GM23338 (cell line): ENCODE measurements around the gene DNAJB8. TPM values are rescaled to one million over a fixed set of nuclear protein-coding genes. Genes with fewer than 3 reads are reported as not detected.

Source experiments
- ATAC-seq: fragments of 200-7000 bp; cut with Tn5 transposase; 3 replicates; pipeline ENCODE4 v1.9.1; 2020
- DNase-seq: peaks from one replicate; pipeline ENCODE4 v3.0.0-alpha.2; 2015; ENCODE audit warnings: low spot score
- H2AFZ ChIP-seq: fragments of 200-600 bp; sonication (generic); 2 replicates; pipeline ENCODE4 v1.8.0; 2016; ENCODE audit warnings: antibody characterized with exemption, mild to moderate bottlenecking, moderate library complexity
- H3F3A ChIP-seq: fragments of 200-600 bp; sonication (generic); replicated peaks from 2 replicates; pipeline ENCODE4 v1.8.0; 2017; ENCODE audit warnings: antibody characterized with exemption, mixed run types, low read depth
- H3K27ac ChIP-seq: fragments of 200-600 bp; sonication (generic); 2 replicates; pipeline ENCODE4 v1.6.1; 2016; ENCODE audit warnings: low read depth
- H3K27me3 ChIP-seq: fragments of 200-600 bp; sonication (generic); 2 replicates; pipeline ENCODE4 v1.8.0; 2016; ENCODE audit warnings: mild to moderate bottlenecking, mixed run types, moderate library complexity; ENCODE audit not compliant: insufficient read depth
- H3K36me3 ChIP-seq: fragments of 200-600 bp; sonication (generic); 2 replicates; pipeline ENCODE4 v1.8.0; 2016; ENCODE audit warnings: mild to moderate bottlenecking; ENCODE audit not compliant: insufficient read depth
- H3K4me1 ChIP-seq: fragments of 200-600 bp; sonication (generic); 2 replicates; pipeline ENCODE4 v1.8.0; 2016; ENCODE audit warnings: mild to moderate bottlenecking, moderate library complexity; ENCODE audit not compliant: insufficient read depth
- H3K4me2 ChIP-seq: fragments of 200-600 bp; sonication (generic); 2 replicates; pipeline ENCODE4 v1.7.1; 2017; ENCODE audit warnings: mixed run types
- H3K4me3 ChIP-seq: fragments of 200-600 bp; sonication (generic); 2 replicates; pipeline ENCODE4 v1.6.1; 2016; ENCODE audit warnings: mixed run types
- H3K79me2 ChIP-seq: fragments of 200-600 bp; sonication (generic); replicated peaks from 2 replicates; pipeline ENCODE4 v1.8.0; 2017; ENCODE audit warnings: mild to moderate bottlenecking; ENCODE audit not compliant: insufficient read depth
- H3K9me2 ChIP-seq: fragments of 200-600 bp; sonication (generic); 2 replicates; pipeline ENCODE4 v1.8.0; 2017; ENCODE audit not compliant: insufficient read depth
- H4K20me1 ChIP-seq: fragments of 200-600 bp; sonication (generic); replicated peaks from 2 replicates; pipeline ENCODE4 v1.8.0; 2017; ENCODE audit warnings: mild to moderate bottlenecking; ENCODE audit not compliant: insufficient read depth
- H3K27ac Mint-ChIP-seq: 2 replicates; pipeline ENCODE4 v1.8.0; 2020; ENCODE audit warnings: inconsistent platforms, mild to moderate bottlenecking, moderate library complexity, mixed read lengths
- H3K27me3 Mint-ChIP-seq: 3 replicates; pipeline ENCODE4 v1.8.0; 2022; ENCODE audit warnings: low read depth, mild to moderate bottlenecking, moderate library complexity, mixed read lengths, inconsistent platforms; ENCODE audit not compliant: insufficient read depth, poor library complexity
- H3K36me3 Mint-ChIP-seq: 3 replicates; pipeline ENCODE4 v1.8.0; 2021; ENCODE audit warnings: low read depth, mild to moderate bottlenecking, inconsistent platforms, moderate library complexity, mixed read lengths
- H3K4me1 Mint-ChIP-seq: 3 replicates; pipeline ENCODE4 v1.8.0; 2020; ENCODE audit warnings: mild to moderate bottlenecking, inconsistent platforms, mixed read lengths
- H3K4me3 Mint-ChIP-seq: 3 replicates; pipeline ENCODE4 v1.8.0; 2021; ENCODE audit warnings: moderate library complexity, mild to moderate bottlenecking, inconsistent platforms, mixed read lengths
- H3K9me3 Mint-ChIP-seq: 3 replicates; pipeline ENCODE4 v1.8.0; 2020; ENCODE audit warnings: moderate library complexity, mild to moderate bottlenecking, inconsistent platforms, mixed read lengths
- CREB1 ChIP-seq: fragments of 250-450 bp; sonication (Bioruptor Pico); IDR thresholded peaks from 2 replicates; pipeline ENCODE4 v1.5.0; 2020; ENCODE audit warnings: low read depth, mild to moderate bottlenecking, moderate library complexity
- CTCF ChIP-seq, 2 experiments: fragments of 200-600 bp in 1 of 2; sonication (generic) in 1 of 2; conservative IDR thresholded peaks; 2 replicates each; pipeline versions ENCODE4 v1.5.1 to v1.6.1; 2016 to 2017; ENCODE audit warnings: antibody characterized with exemption in 2 of 2, low read depth in 2 of 2, mild to moderate bottlenecking in 2 of 2, moderate library complexity in 1 of 2
- ETS1 ChIP-seq: IDR thresholded peaks from 2 replicates; pipeline ENCODE4 v1.6.1; 2016; ENCODE audit warnings: antibody characterized with exemption
- EZH2phosphoT487 ChIP-seq: fragments of 200-600 bp; sonication (generic); IDR thresholded peaks from one replicate; pipeline ENCODE4 v1.8.1; 2018; ENCODE audit warnings: antibody characterized with exemption; ENCODE audit not compliant: unreplicated experiment
- NANOG ChIP-seq: IDR thresholded peaks from 2 replicates; pipeline ENCODE4 v1.6.1; 2016; ENCODE audit warnings: antibody characterized with exemption, borderline replicate concordance
- POLR2AphosphoS5 ChIP-seq: IDR thresholded peaks from 2 replicates; pipeline ENCODE4 v1.6.1; 2016; ENCODE audit warnings: antibody characterized with exemption, low read depth
- ZNF114 ChIP-seq: fragments of 250-450 bp; sonication (Bioruptor Pico); IDR thresholded peaks from 2 replicates; pipeline ENCODE4 v1.5.0; 2020; ENCODE audit warnings: mild to moderate bottlenecking, moderate library complexity
- ZNF462 ChIP-seq: fragments of 250-450 bp; sonication (Bioruptor Pico); IDR thresholded peaks from 2 replicates; pipeline ENCODE4 v1.5.0; 2020; ENCODE audit warnings: mild to moderate bottlenecking, moderate library complexity
- polyA plus RNA-seq: library from polyadenylated mRNA; unstranded; fragments of >200 nt; fragmentation: Nextera tagmentation; extraction: Ambion mirVana; gene quantifications from 2 replicates; pipeline ENCODE4 v1.2.1, GENCODE V29; 2016
- total RNA-seq: library from RNA; depleted of rRNA; stranded (reverse); fragments of >200 nt; shearing (Covaris generic); gene quantifications from 2 replicates; pipeline ENCODE4 v1.2.3, GENCODE V29; 2014
- TF ChIP-seq, protein P1 (sequence below): IDR thresholded peaks from one replicate; pipeline ENCODE4 v1.6.1; 2018; ENCODE audit warnings: antibody characterized with exemption; ENCODE audit not compliant: unreplicated experiment

DNAJB8 gene
- total and polyA plus RNA-seq, 2 experiments from 2014 or later: not detected

GRCh38 chr3:128427872-128428822 lies 38.5 kb downstream of the DNAJB8 start (continued):
- TF ChIP-seq POLR2AphosphoS5: no peak
- TF ChIP-seq CREB1 (CRISPR knock-in tag): no peak

GRCh38 chr3:128427175-128427857 lies 39.4 kb downstream of the DNAJB8 start:
- Histone ChIP-seq H3K9me2 (no peaks in the 10 kb centered on the region), H3K4me1 (peaks cover 17% of the 10 kb centered on the region), H4K20me1 (no peaks in the 10 kb centered on the region), H2AFZ (no peak overlapping the region), H3K4me2 (peak overlapping the region; percentile 81; the same call in 1 of the 2 replicates), H3F3A (peaks cover 9% of the 10 kb centered on the region; the same call in 1 of the 2 replicates), H3K27me3 (peaks cover 65% of the 10 kb centered on the region), H3K79me2 (no peaks in the 10 kb centered on the region), H3K36me3 (no peaks in the 10 kb centered on the region), H3K27ac (no peak overlapping the region), H3K4me3 (peak overlapping the region; percentile 30; the same call in 1 of the 2 replicates)
- peak; percentile 11 for ATAC-seq
- Mint-ChIP-seq H3K27me3 (peaks cover 64% of the 10 kb centered on the region), H3K27ac (no peak overlapping the region), H3K36me3 (no peaks in the 10 kb centered on the region; the same call in 2 of the 3 replicates), H3K4me3 (0 out of 3 replicates have a peak overlapping the region, but pooled peaks have one; percentile 6), H3K9me3 (no peaks in the 10 kb centered on the region), H3K4me1 (peaks cover 35% of the 10 kb centered on the region)
- DNase-seq: no peak
- TF ChIP-seq ETS1 (no peak), NANOG (no peak), ZNF114 (no peak), EZH2phosphoT487 (no peak), CTCF (conservative IDR thresholded peaks at IDR 0.05; ENCODE audit: low read depth in 2 of 2) (no peak), POLR2AphosphoS5 (no peak), ZNF462 (no peak)
- TF ChIP-seq, protein P1, sequence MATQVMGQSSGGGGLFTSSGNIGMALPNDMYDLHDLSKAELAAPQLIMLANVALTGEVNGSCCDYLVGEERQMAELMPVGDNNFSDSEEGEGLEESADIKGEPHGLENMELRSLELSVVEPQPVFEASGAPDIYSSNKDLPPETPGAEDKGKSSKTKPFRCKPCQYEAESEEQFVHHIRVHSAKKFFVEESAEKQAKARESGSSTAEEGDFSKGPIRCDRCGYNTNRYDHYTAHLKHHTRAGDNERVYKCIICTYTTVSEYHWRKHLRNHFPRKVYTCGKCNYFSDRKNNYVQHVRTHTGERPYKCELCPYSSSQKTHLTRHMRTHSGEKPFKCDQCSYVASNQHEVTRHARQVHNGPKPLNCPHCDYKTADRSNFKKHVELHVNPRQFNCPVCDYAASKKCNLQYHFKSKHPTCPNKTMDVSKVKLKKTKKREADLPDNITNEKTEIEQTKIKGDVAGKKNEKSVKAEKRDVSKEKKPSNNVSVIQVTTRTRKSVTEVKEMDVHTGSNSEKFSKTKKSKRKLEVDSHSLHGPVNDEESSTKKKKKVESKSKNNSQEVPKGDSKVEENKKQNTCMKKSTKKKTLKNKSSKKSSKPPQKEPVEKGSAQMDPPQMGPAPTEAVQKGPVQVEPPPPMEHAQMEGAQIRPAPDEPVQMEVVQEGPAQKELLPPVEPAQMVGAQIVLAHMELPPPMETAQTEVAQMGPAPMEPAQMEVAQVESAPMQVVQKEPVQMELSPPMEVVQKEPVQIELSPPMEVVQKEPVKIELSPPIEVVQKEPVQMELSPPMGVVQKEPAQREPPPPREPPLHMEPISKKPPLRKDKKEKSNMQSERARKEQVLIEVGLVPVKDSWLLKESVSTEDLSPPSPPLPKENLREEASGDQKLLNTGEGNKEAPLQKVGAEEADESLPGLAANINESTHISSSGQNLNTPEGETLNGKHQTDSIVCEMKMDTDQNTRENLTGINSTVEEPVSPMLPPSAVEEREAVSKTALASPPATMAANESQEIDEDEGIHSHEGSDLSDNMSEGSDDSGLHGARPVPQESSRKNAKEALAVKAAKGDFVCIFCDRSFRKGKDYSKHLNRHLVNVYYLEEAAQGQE: no peak
